CD4-positive, CD25-positive, alpha-beta regulatory T cell (primary cell): Measurements from ENCODE around the gene BABAM2. TPM values are rescaled to one million over a fixed set of nuclear protein-coding genes. Genes with fewer than 3 reads are reported as not detected.
"Not testable (repeated sequence)": the region's sequence is repeated elsewhere in the genome, so short reads cannot be mapped to it uniquely, and the experiment has no call there.

ENCODE experiments used
- ATAC-seq, 2 donors: fragments of 150-1000 bp; cut with Tn5 transposase; one replicate each; pipeline ENCODE4 v1.10.0; 2021; ENCODE audit warnings: low read depth in 2 of 2, moderate number of reproducible peaks in 2 of 2, moderate library complexity in 1 of 2
- DNase-seq, 3 donors: peaks; one replicate each; pipeline versions ENCODE4 v3.0.0 to v3.0.0-alpha.2; 2012 to 2022; ENCODE audit warnings: mixed read lengths in 1 of 3
- H3K27ac ChIP-seq: one replicate; pipeline ENCODE4 v1.7.0; 2013; ENCODE audit warnings: mild to moderate bottlenecking, low read length; ENCODE audit not compliant: insufficient read depth, poor library complexity, severe bottlenecking
- H3K27me3 ChIP-seq: one replicate; pipeline ENCODE4 v1.7.0; 2013; ENCODE audit warnings: low read length; ENCODE audit not compliant: control insufficient read depth, insufficient read depth
- H3K36me3 ChIP-seq: one replicate; pipeline ENCODE4 v1.7.0; 2013; ENCODE audit warnings: mild to moderate bottlenecking, low read length, moderate library complexity; ENCODE audit not compliant: control insufficient read depth, insufficient read depth
- H3K4me1 ChIP-seq: 2 replicates; pipeline ENCODE4 v1.7.0; 2013; ENCODE audit warnings: mild to moderate bottlenecking, low read length; ENCODE audit not compliant: insufficient read depth, control insufficient read depth, poor library complexity, severe bottlenecking
- H3K4me3 ChIP-seq: one replicate; pipeline ENCODE4 v1.7.0; 2013; ENCODE audit warnings: low read depth, mild to moderate bottlenecking, low read length, moderate library complexity
- H3K9me3 ChIP-seq, 2 experiments: 1 replicate in 1 of 2; 2 replicates in 1 of 2; pipeline ENCODE4 v1.7.0; 2013; ENCODE audit warnings: low read length in 2 of 2, mild to moderate bottlenecking in 1 of 2, moderate library complexity in 1 of 2; ENCODE audit not compliant: control insufficient read depth in 2 of 2
- H3K27ac Mint-ChIP-seq, 3 donors: one replicate each; pipeline ENCODE4 v1.8.0; 2020 to 2022; ENCODE audit warnings: mild to moderate bottlenecking in 3 of 3, mixed read lengths in 3 of 3, moderate library complexity in 2 of 3
- H3K27me3 Mint-ChIP-seq: one replicate; pipeline ENCODE4 v1.8.0; 2022; ENCODE audit warnings: mild to moderate bottlenecking, mixed read lengths
- H3K36me3 Mint-ChIP-seq: one replicate; pipeline ENCODE4 v1.8.0; 2020; ENCODE audit warnings: mixed read lengths
- H3K4me1 Mint-ChIP-seq, 4 donors: one replicate each; pipeline ENCODE4 v1.8.0; 2020 to 2022; ENCODE audit warnings: mixed read lengths in 4 of 4, mild to moderate bottlenecking in 1 of 4
- H3K4me3 Mint-ChIP-seq, 4 donors: one replicate each; pipeline ENCODE4 v1.8.0; 2020 to 2022; ENCODE audit warnings: mild to moderate bottlenecking in 4 of 4, mixed read lengths in 4 of 4, moderate library complexity in 3 of 4
- H3K9me3 Mint-ChIP-seq, 7 donors: one replicate each; pipeline ENCODE4 v1.8.0; 2020 to 2022; ENCODE audit warnings: mixed read lengths in 7 of 7, mild to moderate bottlenecking in 3 of 7, moderate library complexity in 2 of 7
- polyA plus RNA-seq, 4 donors: library from polyadenylated mRNA; unstranded; fragments of 300-500 nt; fragmentation: Illumina TruSeq; gene quantifications; one replicate each; pipeline ENCODE4 v1.2.3, GENCODE V29; 2021
- total RNA-seq: library from RNA; stranded (reverse); gene quantifications from one replicate; pipeline ENCODE4 v1.2.3, GENCODE V29; 2022

BABAM2 gene
- total and polyA plus RNA-seq, 5 donors from 2014 or later = 42.9 to 70.0 (median 58.5) TPM

DNA sequence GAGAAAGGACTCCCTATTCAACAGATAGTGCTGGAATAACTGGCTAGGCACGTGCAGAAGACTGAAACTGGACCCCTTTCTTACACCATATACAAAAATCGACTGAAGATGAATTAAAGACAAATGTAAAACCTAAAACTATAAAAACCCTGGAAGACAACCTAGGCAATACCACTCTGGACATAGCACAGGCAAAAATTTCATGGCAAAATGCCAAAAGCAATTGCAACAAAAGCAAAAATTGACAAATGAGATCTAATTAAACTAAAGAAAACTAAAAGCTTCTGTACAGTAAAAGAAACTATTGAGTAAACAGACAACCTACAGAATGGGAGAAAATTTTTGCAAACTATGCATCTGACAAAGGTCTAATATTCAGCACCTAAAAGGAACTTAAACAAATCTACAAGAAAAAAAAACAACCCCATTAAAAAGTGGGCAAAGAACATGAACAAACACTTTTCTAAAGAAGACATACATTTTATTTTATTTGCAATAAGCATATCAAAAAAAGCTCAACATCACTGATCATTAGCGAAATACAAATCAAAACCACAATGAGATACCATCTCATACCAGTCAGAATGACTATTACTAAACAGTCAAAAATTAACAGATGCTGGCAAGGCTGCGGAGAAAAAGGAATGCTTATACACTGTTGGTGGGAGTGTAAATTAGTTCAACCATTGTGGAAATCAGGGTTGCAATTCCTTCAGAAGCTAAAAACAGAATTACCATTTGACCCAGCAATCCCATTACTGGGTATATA is 8.5 kb upstream of the BABAM2 start:
- not testable (repeated sequence) for H3K27me3 ChIP-seq, H3K4me3 Mint-ChIP-seq, H3K27me3 Mint-ChIP-seq, H3K9me3 Mint-ChIP-seq, H3K4me1 Mint-ChIP-seq, H3K9me3 ChIP-seq, H3K36me3 ChIP-seq, DNase-seq, H3K27ac ChIP-seq, H3K36me3 Mint-ChIP-seq, H3K4me3 ChIP-seq, ATAC-seq, H3K4me1 ChIP-seq
- peak overlapping the region in 1 of 3 donors; percentile 16 for H3K27ac Mint-ChIP-seq

DNA sequence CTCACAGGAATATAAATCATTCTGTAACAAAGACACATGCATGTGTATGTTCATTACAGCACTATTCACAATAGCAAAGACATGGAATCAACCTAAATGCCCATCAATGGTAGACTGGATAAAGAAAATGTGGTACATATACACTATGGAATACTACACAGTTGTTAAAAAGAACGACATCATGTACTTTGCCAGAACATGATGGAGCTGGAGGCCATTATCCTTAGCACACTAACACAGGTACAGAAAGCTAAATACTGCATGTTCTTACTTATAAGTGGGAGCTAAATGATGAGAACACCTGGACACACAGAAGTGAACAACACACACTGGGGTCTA is 8.0 kb upstream of the BABAM2 start:
- not testable (repeated sequence) for H3K36me3 ChIP-seq, H3K27ac Mint-ChIP-seq, H3K27ac ChIP-seq, ATAC-seq, H3K27me3 ChIP-seq, DNase-seq, H3K9me3 Mint-ChIP-seq, H3K27me3 Mint-ChIP-seq, H3K4me1 ChIP-seq, H3K36me3 Mint-ChIP-seq, H3K4me3 ChIP-seq, H3K9me3 ChIP-seq, H3K4me3 Mint-ChIP-seq, H3K4me1 Mint-ChIP-seq

DNA sequence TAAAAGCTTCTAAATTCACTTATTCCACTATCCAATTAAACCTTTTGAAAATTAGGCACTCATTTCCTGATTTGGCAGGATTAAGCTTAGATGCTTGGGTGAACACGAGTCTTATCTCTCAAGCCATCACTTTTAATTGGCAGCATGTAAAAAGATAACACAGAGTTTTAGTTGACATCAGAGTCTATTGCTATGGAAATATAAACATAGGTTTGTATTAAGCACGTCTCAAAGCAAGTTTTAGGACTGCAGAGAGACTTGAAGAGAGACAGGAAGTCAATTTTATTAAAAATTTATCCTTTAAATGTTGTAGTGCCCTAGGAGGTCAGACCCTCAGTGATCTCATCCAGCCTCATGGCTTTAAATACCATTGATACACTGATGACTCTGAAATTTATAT is 5.9 kb upstream of the BABAM2 start:
- Histone ChIP-seq H3K9me3 (no peaks in the 10 kb centered on the region), H3K4me1 (peaks cover 2% of the 10 kb centered on the region), H3K36me3 (no peaks in the 10 kb centered on the region), H3K27me3 (no peaks in the 10 kb centered on the region), H3K27ac (no peak overlapping the region), H3K4me3 (no peak overlapping the region)
- Mint-ChIP-seq H3K4me1 (peaks cover 0 to 15% (median 7%) of the 10 kb centered on the region in 4 donors), H3K9me3 (peaks cover 0 to 5% (median 1%) of the 10 kb centered on the region in 7 donors), H3K27ac (no peak overlapping the region), H3K4me3 (no peak overlapping the region), H3K27me3 (no peaks in the 10 kb centered on the region), H3K36me3 (peaks cover 7% of the 10 kb centered on the region)
- DNase-seq (no peak), ATAC-seq (no peak)

DNA sequence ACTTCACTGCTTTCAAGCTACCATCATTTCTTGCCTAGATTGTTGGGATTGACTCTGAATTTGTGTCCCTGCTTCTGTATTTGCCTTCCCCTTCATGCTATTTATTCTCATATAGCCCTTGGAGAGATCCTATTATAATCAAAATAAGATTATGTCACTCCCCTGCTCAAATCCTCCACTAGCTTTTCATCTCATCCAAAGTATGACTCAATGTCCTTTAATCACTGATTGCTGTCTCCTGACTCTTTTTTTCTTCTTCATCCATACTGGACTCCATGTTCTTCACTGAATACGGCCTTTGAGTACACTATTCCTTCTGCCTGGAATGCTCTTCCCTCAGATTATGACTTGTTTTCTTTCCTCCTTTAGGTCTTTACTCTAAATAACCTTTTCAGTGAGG is 5.3 kb upstream of the BABAM2 start:
- no peak for ATAC-seq
- Mint-ChIP-seq H3K4me3 (no peak overlapping the region), H3K4me1 (peaks cover 0 to 18% (median 12%) of the 10 kb centered on the region in 4 donors), H3K27ac (no peak overlapping the region), H3K27me3 (peaks cover 5% of the 10 kb centered on the region), H3K9me3 (peaks cover 0 to 5% (median 1%) of the 10 kb centered on the region in 7 donors), H3K36me3 (peaks cover 7% of the 10 kb centered on the region)
- H3K9me3 ChIP-seq = no peaks in the 10 kb centered on the region
- H3K27me3 ChIP-seq = no peaks in the 10 kb centered on the region
- no peak overlapping the region for H3K4me3 ChIP-seq
- H3K27ac ChIP-seq = no peak overlapping the region
- H3K36me3 ChIP-seq = no peaks in the 10 kb centered on the region
- no peak for DNase-seq
- H3K4me1 ChIP-seq = peaks cover 8% of the 10 kb centered on the region

DNA sequence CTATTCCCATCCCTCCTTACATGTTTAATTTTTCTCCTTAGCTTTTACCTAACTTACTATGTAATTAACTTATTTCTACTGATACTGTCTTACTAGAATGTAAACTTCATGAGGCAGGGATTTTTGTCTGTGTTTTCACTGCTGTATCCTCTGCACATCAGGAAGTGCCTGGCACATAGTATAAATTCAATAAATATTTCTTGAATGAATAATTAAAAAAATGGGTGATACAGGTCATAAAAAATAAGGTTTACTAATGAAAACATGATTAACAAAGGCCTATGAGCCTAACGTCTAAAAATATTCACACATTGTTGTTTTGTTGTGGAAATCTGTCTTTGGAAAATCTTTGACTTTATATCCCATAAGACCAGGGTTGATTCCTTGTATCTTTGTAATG is 4.9 kb upstream of the BABAM2 start:
- no peak overlapping the region for H3K4me3 ChIP-seq
- no peaks in the 10 kb centered on the region for H3K27me3 ChIP-seq
- H3K27ac ChIP-seq = no peak overlapping the region
- DNase-seq (no peak), ATAC-seq (no peak)
- Mint-ChIP-seq H3K4me1 (peaks cover 0 to 19% (median 13%) of the 10 kb centered on the region in 4 donors), H3K9me3 (peaks cover 0 to 5% (median 1%) of the 10 kb centered on the region in 7 donors), H3K27me3 (peaks cover 5% of the 10 kb centered on the region), H3K4me3 (no peak overlapping the region), H3K36me3 (peaks cover 7% of the 10 kb centered on the region), H3K27ac (no peak overlapping the region)
- H3K4me1 ChIP-seq = peaks cover 9% of the 10 kb centered on the region
- no peaks in the 10 kb centered on the region for H3K9me3 ChIP-seq
- no peaks in the 10 kb centered on the region for H3K36me3 ChIP-seq

DNA sequence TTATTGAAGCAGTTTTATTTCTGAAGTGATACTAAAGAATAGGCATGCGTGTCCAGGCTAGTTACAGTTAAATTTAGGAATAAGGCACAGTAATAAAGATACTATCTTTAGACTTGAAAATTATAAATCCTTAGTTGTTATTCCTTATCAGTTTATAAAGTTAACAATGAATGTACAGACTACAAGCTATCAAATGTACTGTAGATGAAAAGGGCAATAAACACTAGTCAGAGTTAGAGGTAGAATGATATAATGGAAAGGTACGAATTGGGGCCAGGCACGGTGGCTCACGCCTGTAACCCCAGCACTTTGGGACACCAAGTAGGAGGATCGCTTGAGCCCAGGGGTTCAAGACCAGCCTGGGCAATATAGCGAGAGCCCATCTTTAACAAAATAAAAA is 4.2 kb upstream of the BABAM2 start:
- H3K4me1 Mint-ChIP-seq = peaks cover 5 to 25% (median 18%) of the 10 kb centered on the region in 4 donors
- Histone ChIP-seq H3K36me3 (no peaks in the 10 kb centered on the region), H3K27ac (no peak overlapping the region), H3K4me3 (no peak overlapping the region), H3K9me3 (no peaks in the 10 kb centered on the region), H3K4me1 (peaks cover 10% of the 10 kb centered on the region), H3K27me3 (no peaks in the 10 kb centered on the region)
- peaks cover 0 to 5% (median 3%) of the 10 kb centered on the region in 7 donors for H3K9me3 Mint-ChIP-seq
- no peak overlapping the region for H3K27ac Mint-ChIP-seq
- no peak overlapping the region for H3K4me3 Mint-ChIP-seq
- no peak for DNase-seq
- H3K36me3 Mint-ChIP-seq = peaks cover 7% of the 10 kb centered on the region
- peaks cover 11% of the 10 kb centered on the region for H3K27me3 Mint-ChIP-seq
- no peak for ATAC-seq

DNA sequence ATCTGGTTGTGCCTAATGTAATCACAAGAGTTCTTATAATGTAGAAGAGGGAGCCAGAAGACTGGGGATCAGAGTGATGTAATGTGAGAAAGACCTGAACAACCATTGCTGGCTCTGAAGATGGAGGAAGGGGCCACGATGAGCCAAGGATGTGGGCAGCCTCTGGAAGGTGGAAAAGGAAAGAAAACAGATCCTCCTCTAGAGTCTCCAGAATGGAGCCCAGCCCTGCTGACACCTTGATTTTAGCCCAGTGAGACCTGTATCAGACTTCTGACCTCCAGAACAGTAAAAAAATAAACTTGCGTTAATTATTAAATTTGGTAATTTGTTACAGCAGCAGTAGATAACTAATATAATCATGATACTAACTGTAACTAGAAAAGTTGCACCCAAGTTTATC is 3.4 kb upstream of the BABAM2 start:
- no peak overlapping the region for H3K4me3 ChIP-seq
- peaks cover 0 to 5% (median 3%) of the 10 kb centered on the region in 7 donors for H3K9me3 Mint-ChIP-seq
- no peak for DNase-seq
- peaks cover 18% of the 10 kb centered on the region for H3K4me1 ChIP-seq
- H3K4me1 Mint-ChIP-seq = peaks cover 8 to 27% (median 24%) of the 10 kb centered on the region in 4 donors
- no peak overlapping the region for H3K27ac ChIP-seq
- no peak for ATAC-seq
- H3K27me3 ChIP-seq = no peaks in the 10 kb centered on the region
- H3K4me3 Mint-ChIP-seq = peak overlapping the region in 2 of 4 donors; percentile 8 to 10
- peaks cover 11% of the 10 kb centered on the region for H3K27me3 Mint-ChIP-seq
- peaks cover 2% of the 10 kb centered on the region for H3K36me3 Mint-ChIP-seq
- H3K9me3 ChIP-seq = no peaks in the 10 kb centered on the region
- no peaks in the 10 kb centered on the region for H3K36me3 ChIP-seq
- no peak overlapping the region for H3K27ac Mint-ChIP-seq

DNA sequence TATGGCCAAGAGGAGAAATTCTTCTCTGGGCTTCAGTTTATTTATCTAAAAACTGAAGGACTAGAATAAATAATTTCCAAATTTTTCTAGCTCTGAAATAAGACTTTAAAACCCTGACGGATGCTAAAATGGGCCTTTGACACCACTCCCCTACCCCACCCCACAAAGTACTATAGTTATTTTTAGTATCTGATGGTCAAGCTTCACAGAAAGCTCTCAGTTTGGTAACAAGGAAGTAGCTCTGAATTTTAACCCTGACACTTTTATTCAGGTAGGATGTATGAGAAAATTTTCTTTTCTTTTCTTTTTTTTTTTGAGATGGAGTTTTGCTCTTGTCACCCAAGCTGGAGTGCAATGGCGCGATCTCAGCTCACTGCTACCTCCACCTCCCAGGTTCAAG is 2.7 kb upstream of the BABAM2 start:
- Mint-ChIP-seq H3K4me3 (peak overlapping the region in 1 of 4 donors; percentile 43), H3K36me3 (no peaks in the 10 kb centered on the region), H3K4me1 (peaks cover 15 to 32% (median 28%) of the 10 kb centered on the region in 4 donors), H3K27me3 (peaks cover 11% of the 10 kb centered on the region), H3K9me3 (peaks cover 0 to 3% (median 0%) of the 10 kb centered on the region in 7 donors), H3K27ac (no peak overlapping the region)
- no peaks in the 10 kb centered on the region for H3K36me3 ChIP-seq
- DNase-seq (no peak), ATAC-seq (no peak)
- H3K9me3 ChIP-seq = no peaks in the 10 kb centered on the region
- peaks cover 24% of the 10 kb centered on the region for H3K4me1 ChIP-seq
- H3K27me3 ChIP-seq = no peaks in the 10 kb centered on the region
- H3K27ac ChIP-seq = no peak overlapping the region
- H3K4me3 ChIP-seq = no peak overlapping the region
